Measurements from ENCODE around the gene CCNB1.
"Not testable (repeated sequence)": the region's sequence is repeated elsewhere in the genome, so short reads cannot be mapped to it uniquely, and the experiment has no call there.

The CCNB1 gene

DNA sequence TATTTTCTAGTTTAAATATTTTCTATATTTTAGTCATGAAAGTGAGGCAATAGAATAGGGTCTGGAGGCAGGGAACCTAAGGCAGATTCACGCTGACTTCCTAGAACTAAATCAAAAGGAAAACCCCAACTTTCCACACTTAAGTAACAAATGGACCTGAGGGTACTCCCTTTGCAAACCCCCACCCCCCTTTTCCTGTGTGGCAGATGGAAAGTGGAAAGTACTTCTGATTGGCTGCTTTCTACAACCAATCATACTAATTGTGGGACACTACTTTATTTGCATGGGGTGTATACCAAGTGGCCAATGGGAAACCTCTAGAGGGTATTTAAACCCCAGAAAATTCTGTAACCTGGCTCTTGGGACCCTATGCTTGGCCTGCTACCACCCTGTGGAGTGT, 17.7 kb downstream of the CCNB1 start:
- no peak for DNase-seq (ENCODE audit: low read depth in 2 of 2, low spot score in 1 of 2)

DNA sequence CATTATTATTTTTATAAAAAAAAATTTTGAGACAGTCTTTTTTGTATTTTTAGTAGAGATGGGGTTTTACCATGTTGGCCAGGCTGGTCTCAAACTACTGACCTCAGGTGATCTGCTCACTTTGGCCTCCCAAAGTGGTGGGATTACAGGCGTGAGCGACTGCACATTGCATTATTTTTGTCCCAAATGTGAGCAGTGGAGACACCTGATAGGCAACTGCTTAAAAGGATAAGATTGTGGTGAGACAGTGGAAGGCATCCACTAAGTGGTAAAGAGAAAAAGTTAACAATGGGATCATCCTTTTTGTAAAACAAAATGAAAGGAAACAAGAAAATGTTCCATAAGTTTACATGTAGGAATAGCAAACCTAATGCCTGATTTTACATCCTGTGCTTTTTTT, 20.4 kb downstream of the CCNB1 start:
- no peak for DNase-seq (ENCODE audit: low read depth in 2 of 2, low spot score in 1 of 2)

DNA sequence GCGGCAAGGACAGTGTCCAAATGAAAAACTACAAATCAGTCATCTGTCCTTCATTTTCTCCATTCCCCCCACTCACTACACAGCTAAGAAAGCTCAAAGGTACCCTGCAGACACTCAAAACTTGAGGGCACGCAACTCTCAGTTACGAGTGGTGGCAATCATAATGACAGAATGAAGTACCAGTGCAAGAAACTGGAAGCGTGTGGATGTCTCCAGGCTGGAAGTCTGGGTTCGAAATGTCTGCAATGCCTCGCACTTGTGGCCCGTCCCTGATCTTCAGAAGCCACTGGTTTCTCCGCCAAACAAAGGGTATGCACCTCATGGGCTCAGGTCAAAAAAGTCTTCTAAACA, 21.8 kb downstream of the CCNB1 start:
- no peak for DNase-seq (ENCODE audit: low read depth in 2 of 2, low spot score in 1 of 2)

DNA sequence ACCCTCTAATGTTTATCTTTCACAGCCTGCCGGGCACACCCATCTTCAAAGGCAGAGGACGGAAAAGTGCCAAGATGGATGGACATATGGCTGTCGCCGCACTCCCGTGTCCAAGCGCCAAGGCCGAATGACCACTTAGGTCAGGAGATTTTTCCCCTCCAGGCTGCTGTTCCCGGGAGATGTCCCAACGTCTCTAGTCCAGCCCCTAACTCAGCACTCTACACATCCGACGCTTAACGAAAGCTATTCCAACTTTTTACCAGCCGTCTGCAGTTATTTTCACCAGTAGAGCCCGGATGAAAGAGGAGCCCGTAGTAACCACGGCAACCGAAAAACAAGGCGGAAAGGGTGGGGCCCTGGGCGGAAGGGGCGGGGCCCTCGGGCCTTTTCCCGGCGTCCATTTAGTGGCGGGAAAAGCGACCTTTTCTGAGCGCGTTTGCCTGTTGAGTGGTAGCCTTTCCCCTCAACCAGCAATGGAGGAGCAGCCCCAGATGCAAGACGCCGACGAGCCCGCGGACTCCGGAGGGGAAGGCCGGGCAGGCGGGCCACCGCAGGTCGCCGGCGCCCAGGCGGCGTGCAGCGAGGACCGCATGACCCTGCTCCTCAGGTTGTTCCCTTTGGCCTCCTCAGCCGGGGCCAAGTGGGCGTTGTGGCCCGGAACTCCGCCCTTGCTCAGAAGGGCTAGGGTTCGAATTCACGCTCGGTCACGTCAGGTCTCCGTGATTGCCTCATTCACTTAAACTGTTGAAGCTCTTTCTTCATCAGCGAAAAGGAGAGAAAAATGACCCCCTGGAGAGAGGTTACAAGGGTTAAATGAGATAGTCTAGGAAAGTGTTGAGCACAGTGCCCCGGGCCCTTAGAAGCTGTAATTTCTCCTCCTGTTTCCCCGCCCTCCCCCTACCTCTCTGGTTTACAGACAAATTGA, 22.5 kb downstream of the CCNB1 start, which contains the start of gene CENPH:
Gene CENPH (plus strand): TSS at position 422 of the 925 bp plus-strand sequence. CDS start 52 bp downstream, at position 474.
- DNase-seq (ENCODE audit: low read depth in 2 of 2, low spot score in 1 of 2): peak; percentile 77 to 83

DNA sequence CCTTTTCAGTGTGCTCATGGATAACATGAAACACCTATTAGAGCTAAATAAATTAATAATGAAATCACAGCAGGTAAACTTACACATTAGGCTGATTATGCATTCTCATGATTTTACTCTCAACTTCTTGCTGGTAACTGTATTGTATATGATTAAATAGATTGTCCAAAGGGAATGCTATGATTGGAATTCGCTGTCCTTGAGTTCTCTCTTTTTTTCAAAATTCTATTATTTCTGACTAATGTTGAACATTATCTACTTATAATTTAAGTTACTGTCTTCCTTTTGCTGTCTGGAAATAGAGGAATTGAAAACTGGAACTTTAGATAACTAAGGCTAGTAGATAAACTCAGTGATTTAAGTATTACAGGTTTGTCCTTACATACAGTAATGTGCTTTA, 35.5 kb downstream of the CCNB1 start:
- DNase-seq (ENCODE audit: low read depth in 2 of 2, low spot score in 1 of 2): no peak

DNA sequence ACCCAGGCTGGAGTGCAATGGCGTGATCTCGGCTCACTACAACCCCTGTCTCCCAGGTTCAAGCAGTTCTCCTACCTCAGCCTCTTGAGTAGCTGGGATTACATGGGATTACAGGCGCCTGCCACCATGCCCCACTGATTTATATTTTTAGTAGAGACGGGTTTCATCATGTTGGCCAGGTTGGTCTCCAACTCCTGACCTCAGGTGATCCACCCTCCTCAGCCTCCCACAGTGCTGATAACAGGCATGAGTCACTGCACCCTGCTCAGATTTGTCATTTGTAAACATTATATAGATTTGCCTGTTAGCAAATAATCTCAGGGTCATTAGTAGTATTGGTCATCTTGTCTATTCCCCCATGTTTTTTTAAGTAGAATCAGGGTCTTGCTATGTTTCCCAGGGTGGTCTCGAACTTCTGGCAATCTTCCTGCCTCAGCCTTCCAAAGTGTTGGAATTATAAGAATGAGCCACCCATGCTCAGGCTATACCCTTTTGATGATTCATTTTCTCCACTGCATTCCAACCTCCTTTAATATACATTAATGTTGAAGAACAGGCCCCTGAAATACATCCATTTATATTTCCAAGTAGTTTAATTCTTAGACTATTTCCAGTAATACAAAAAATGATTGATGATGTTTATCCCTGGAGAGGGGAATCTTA, 39.7 kb downstream of the CCNB1 start:
- no peak for DNase-seq (ENCODE audit: low read depth in 2 of 2, low spot score in 1 of 2)

DNA sequence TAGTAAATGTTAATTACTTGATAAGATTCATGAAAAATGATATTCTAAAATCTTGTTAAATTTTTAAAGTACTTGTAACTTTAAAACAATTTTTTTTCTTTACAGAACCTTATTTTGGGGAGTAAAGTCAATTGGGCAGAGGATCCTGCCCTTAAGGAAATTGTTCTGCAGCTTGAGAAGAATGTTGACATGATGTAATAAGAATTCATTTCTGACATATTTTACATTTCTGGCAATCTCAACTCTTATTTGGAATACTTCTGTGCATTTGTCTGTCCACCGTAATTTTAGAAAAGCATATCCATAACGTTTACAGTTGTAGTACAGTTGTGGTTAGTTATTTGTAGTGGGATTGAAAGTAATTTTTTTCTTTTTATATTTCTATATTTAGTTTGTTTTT, 42.7 kb downstream of the CCNB1 start:
- no peak for DNase-seq (ENCODE audit: low read depth in 2 of 2, low spot score in 1 of 2)

DNA sequence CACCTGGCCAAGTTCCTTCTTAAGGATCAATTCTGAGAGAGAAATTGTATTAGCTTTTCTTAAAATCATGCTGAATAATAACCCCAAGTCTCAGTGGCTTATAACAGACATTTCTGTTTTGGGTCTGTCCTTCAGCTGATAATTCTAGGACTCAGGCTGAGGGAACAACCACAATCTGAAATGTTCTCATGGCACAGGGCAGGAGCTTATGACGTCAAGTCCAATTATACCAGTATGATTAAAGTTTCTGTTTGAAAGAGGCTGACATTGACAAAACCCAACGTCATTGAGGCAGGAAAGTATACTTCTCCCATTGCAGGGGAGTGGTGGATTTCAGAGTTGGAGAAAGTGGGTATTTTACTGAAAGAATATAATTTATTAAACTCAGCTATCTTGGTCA, 44.2 kb downstream of the CCNB1 start:
- no peak for DNase-seq (ENCODE audit: low read depth in 2 of 2, low spot score in 1 of 2)

DNA sequence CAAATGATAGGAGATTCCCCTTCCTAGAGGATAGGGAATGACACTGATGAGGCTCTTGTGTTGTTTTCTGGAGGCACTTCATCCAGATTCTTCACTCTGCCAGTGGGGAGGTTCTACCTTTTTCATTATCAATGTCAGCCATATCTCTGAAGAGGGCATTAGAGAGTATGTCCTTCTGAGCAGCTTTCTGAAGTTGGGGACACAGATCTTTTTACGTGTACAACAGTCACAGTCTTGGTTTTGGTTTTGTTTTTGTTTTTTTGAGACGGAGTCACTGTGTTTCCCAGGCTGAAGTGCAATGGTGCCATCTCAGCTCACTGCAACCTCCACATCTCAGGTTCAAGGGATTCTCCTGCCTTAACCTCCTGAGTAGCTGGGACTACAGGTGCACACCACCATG, 45.1 kb downstream of the CCNB1 start:
- no peak for DNase-seq (ENCODE audit: low read depth in 2 of 2, low spot score in 1 of 2)

DNA sequence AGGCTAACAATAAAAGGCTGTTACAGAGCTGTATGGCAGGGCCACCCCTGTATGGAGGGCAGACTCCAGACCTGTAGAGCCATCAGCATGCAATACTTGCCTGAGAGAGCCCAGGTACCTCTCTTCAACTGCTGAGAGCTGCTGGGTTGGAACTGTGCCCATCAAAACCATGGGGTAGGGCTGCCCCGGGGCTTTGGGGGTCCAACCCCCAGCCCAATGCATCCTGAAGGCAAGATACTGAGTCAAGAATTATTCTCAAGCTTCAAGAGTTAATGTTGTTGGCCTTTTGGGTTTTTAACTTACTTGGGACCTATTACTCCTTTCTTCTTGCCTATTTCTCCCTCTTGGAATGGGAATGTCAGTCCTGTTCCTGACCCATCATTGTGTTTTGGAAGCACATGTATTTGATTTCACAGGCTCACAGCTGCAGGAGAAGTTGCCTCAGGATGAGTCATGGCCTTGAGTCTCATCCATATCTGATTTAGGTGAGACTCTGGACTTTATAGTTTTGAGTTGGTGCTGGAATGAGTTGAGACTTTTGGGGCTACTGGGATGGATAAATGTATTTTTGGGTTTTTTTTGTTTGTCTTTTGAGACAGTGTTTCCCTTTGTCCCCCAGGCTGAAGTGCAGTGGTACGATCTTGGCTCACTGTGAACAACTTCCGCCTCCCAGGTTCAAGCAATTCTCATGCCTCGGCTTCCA, 46.7 kb downstream of the CCNB1 start:
- no peak for DNase-seq (ENCODE audit: low read depth in 2 of 2, low spot score in 1 of 2)

DNA sequence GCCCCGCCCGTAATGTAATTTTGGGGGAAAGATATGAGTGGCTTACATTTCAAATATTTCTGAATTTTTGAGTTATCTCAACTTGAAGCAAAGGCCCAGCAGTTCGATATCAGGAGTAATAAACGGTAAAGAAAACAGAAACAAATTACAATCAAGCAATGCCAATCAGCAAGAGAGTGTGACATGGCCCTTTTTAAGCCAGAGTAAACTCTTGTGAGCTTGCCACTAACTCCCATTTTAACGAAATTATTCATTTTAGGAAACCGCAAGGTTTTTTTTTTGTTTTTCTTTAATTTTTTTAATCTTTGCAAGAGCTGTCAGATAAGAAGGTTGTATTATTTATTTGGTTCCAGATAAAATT, 50.2 kb downstream of the CCNB1 start:
- no peak for DNase-seq (ENCODE audit: low read depth in 2 of 2, low spot score in 1 of 2)

DNA sequence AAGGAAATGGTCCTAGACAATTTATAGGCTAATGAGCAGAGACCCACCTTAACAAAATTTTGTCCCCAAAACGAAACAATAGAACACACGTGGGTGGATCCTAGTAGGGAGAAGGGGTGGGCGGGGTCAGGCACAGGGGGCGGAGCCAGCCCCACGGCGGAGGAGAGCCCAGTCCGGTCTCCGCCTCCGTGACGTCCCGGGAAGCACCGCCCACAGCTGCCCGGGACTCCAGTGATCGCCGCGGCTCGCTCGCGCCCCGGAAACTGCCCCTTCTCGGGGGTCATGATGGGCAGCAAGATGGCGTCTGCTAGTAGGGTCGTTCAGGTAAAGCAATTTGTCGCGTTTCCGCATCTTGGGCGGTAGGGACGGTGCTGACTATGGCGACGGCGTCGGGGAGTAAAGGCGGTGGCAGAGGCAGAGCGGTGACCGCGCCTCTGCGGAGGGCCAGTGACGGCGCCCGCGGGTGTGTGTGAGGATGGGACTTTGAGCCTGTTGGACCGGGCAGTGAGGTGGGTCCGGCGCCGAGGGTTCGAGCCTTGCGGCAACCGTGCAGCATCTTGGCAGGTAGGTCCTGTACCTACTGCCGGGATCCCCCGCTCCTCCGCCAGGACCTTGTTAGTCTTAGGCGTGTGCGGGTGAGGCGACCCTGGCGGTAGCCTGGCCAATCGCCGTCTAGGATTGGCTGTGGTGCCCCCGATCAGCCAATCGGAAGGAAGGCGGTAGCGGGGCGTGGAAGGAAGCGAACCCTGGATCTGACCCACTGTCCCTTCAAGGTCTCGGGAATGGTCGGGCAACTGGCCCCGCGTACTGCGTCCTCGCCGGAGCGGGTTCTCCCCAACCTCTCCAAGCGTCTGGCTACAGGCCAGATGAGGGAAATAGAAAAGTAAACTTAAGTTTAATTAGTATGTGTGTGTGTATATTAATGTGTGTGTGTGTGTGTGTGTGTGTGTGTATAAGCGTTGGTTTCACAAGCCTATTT, 50.9 kb downstream of the CCNB1 start:
- peak; percentile 92 for DNase-seq (ENCODE audit: low read depth in 2 of 2, low spot score in 1 of 2)

DNA sequence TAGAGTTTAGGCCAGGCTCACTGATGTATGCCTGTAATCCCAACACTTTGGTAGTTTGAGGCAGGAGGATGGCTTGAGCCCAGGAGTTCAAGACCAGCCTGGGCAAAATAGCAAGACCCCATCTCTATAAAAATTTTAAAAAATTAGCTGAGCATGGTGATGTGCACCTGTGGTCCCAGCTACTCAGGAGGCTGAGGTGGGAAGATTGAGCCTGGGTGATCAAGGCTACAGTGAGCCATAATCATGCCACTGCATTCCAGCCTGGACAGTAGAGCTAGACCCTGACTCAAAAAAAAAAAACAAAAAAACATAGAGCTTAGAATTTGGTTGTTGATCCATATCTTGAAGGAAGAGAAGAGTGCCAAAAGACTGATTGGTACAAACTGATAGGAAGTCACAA, 53.0 kb downstream of the CCNB1 start:
- no peak for DNase-seq (ENCODE audit: low read depth in 2 of 2, low spot score in 1 of 2)

DNA sequence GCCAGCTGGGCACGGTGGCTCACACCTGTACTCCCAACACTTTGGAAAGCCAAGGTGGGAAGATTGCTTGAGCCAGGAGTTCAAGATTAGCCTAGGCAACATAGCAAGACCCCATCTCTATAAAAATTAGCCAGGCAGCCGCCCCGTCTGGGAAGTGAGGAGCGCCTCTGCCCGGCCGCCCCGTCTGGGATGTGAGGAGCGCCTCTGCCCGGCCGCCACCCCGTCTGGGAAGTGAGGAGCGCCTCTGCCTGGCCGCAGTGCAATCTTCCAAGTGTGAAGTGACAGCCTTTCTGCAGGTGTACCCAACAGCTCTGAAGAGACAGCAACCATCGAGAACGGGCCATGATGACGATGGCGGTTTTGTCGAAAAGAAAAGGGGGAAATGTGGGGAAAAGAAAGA, 53.4 kb downstream of the CCNB1 start:
- DNase-seq (ENCODE audit: low read depth in 2 of 2, low spot score in 1 of 2): not testable (repeated sequence)

DNA sequence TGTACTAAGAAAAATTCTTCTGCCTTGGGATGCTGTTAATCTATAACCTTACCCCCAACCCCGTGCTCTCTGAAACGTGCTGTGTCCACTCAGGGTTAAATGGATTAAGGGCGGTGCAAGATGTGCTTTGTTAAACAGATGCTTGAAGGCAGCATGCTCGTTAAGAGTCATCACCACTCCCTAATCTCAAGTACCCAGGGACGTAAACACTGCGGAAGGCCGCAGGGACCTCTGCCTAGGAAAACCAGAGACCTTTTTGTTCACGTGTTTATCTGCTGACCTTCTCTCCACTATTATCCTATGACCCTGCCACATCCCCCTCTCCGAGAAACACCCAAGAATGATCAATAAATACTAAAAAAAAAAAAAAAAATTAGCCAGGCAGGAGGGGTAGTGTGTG, 53.9 kb downstream of the CCNB1 start:
- not testable (repeated sequence) for DNase-seq (ENCODE audit: low read depth in 2 of 2, low spot score in 1 of 2)

DNA sequence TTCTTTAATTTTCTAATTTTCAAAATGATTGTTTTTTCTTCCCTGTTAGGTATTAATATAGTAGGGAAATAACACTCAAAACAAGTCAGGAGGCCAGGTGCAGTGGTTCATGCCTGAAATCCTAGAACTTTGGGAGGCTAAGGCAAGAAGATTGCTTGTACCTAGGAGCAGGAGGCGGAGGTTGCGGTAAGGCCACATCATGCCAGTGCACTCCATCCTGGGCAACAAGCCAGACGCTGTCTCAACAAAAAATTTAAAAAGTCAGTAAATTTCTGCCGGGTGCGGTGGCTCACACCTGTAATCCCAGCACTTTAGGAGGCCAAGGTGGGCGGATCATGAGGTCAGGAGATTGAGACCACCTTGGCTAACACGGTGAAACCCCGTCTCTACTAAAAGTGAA, 57.6 kb downstream of the CCNB1 start:
- DNase-seq (ENCODE audit: low read depth in 2 of 2, low spot score in 1 of 2): no peak

DNA sequence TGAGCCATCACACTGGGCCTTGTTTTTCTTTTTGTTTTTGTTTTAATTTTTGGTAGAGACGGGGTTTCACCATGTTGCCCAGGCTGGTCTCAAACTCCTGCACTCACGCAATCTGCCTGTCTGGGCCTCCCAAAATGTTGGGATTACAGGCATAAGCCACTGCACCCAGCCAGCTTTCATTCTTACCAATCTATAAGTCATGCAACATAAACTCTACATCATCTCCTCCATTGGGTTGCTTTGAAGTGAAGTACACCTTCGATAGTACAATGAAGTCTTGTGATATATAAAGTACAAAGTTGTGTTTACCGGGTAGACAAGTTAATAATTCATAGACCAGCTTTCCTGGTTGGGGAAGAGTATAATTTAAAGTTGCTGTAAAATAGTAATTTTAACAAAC, 58.9 kb downstream of the CCNB1 start:
- no peak for DNase-seq (ENCODE audit: low read depth in 2 of 2, low spot score in 1 of 2)
